Loucy (cell line): ENCODE data around the gene PKDCC.
A peak's percentile ranks its signal among the peaks of the same experiment; 100 is the strongest.

ENCODE experiments used
- H2AFZ ChIP-seq: fragments of 200-600 bp; sonication (generic); 2 replicates; pipeline ENCODE4 v1.6.0; 2016; ENCODE audit warnings: antibody characterized with exemption, mild to moderate bottlenecking, low read length, moderate library complexity
- H3F3A ChIP-seq: fragments of 200-600 bp; 2 replicates; pipeline ENCODE4 v1.6.0; 2016; ENCODE audit warnings: antibody characterized with exemption, low read depth, mild to moderate bottlenecking
- H3K27me3 ChIP-seq: fragments of 200-600 bp; sonication (generic); 2 replicates; pipeline ENCODE4 v1.6.1; 2014; ENCODE audit warnings: low read length, mild to moderate bottlenecking; ENCODE audit not compliant: insufficient read depth, poor library complexity, severe bottlenecking
- H3K36me3 ChIP-seq: fragments of 200-600 bp; sonication (generic); 2 replicates; pipeline ENCODE4 v1.6.1; 2016; ENCODE audit warnings: low read length; ENCODE audit not compliant: insufficient read depth
- H3K4me1 ChIP-seq: fragments of 200-600 bp; sonication (generic); 2 replicates; pipeline ENCODE4 v1.5.1; 2014; ENCODE audit warnings: low read length, mild to moderate bottlenecking; ENCODE audit not compliant: insufficient read depth, poor library complexity, severe bottlenecking
- H3K4me2 ChIP-seq: fragments of 200-600 bp; sonication (generic); 2 replicates; pipeline ENCODE4 v1.6.0; 2014; ENCODE audit warnings: antibody characterized with exemption, low read length, low read depth, mild to moderate bottlenecking; ENCODE audit not compliant: poor library complexity, severe bottlenecking
- H3K4me3 ChIP-seq: fragments of 200-600 bp; sonication (generic); 2 replicates; pipeline ENCODE4 v1.5.1; 2014; ENCODE audit warnings: low read length, mild to moderate bottlenecking, mixed read lengths; ENCODE audit not compliant: poor library complexity, severe bottlenecking
- H3K79me2 ChIP-seq: fragments of 200-600 bp; sonication (generic); 2 replicates; pipeline ENCODE4 v1.6.1; 2014; ENCODE audit warnings: low read length; ENCODE audit not compliant: insufficient read depth
- H3K9ac ChIP-seq: fragments of 200-600 bp; sonication (generic); 2 replicates; pipeline ENCODE4 v1.6.0; 2014; ENCODE audit warnings: mild to moderate bottlenecking, low read depth, low read length, moderate library complexity; ENCODE audit not compliant: poor library complexity, severe bottlenecking
- H3K9me2 ChIP-seq: fragments of 200-600 bp; sonication (generic); replicated peaks from 2 replicates; pipeline ENCODE4 v1.6.1; 2016; ENCODE audit warnings: low read depth, low read length, mixed read lengths
- H3K9me3 ChIP-seq: fragments of 200-600 bp; sonication (generic); 2 replicates; pipeline ENCODE4 v1.6.1; 2014; ENCODE audit warnings: mild to moderate bottlenecking, antibody characterized with exemption, low read length, low read depth; ENCODE audit not compliant: insufficient read depth
- H4K20me1 ChIP-seq: fragments of 200-600 bp; sonication (generic); 2 replicates; pipeline ENCODE4 v1.6.0; 2014; ENCODE audit warnings: antibody characterized with exemption, low read length, mild to moderate bottlenecking; ENCODE audit not compliant: insufficient read depth, poor library complexity, severe bottlenecking
- CTCF ChIP-seq: fragments of 200-600 bp; sonication (generic); conservative IDR thresholded peaks from 2 replicates; pipeline ENCODE4 v1.5.1; 2014; ENCODE audit warnings: mild to moderate bottlenecking, antibody characterized with exemption, low read length
- EZH2phosphoT487 ChIP-seq: fragments of 200-600 bp; IDR thresholded peaks from 2 replicates; pipeline ENCODE4 v1.6.1; 2018; ENCODE audit warnings: antibody characterized with exemption, mild to moderate bottlenecking, moderate library complexity, borderline replicate concordance

The PKDCC gene

GRCh38 chr2:42092084-42092996 lies 44.5 kb downstream of the PKDCC start:
- Histone ChIP-seq H3K27me3 (no peaks in the 10 kb centered on the region), H3K9me3 (no peaks in the 10 kb centered on the region), H3K4me2 (no peak overlapping the region)

GRCh38 chr2:42094114-42094513 lies 46.3 kb downstream of the PKDCC start:
- Histone ChIP-seq H3K4me3 (no peak overlapping the region), H3K9me3 (no peaks in the 10 kb centered on the region), H3K27me3 (no peaks in the 10 kb centered on the region), H3K9me2 (no peaks in the 10 kb centered on the region), H4K20me1 (no peaks in the 10 kb centered on the region), H2AFZ (0 out of 2 replicates have a peak overlapping the region, but pooled peaks have one; percentile 58), H3K9ac (no peak overlapping the region), H3K4me1 (no peaks in the 10 kb centered on the region), H3K79me2 (no peaks in the 10 kb centered on the region), H3K36me3 (no peaks in the 10 kb centered on the region), H3K4me2 (no peak overlapping the region), H3F3A (no peaks in the 10 kb centered on the region)
- no peak for TF ChIP-seq CTCF
- TF ChIP-seq EZH2phosphoT487 = no peak

More at GRCh38 chr2:42092084-42092996, 44.5 kb downstream of the PKDCC start:
- Histone ChIP-seq H3K36me3 (no peaks in the 10 kb centered on the region), H4K20me1 (no peaks in the 10 kb centered on the region), H3K4me1 (no peaks in the 10 kb centered on the region), H2AFZ (no peak overlapping the region), H3K79me2 (no peaks in the 10 kb centered on the region), H3K9ac (no peak overlapping the region), H3K4me3 (no peak overlapping the region), H3F3A (no peaks in the 10 kb centered on the region), H3K9me2 (no peaks in the 10 kb centered on the region)
- TF ChIP-seq EZH2phosphoT487 (no peak), CTCF (no peak)

- Histone ChIP-seq H3K4me1 (no peaks in the 10 kb centered on the region), H3K9ac (no peak overlapping the region), H2AFZ (no peak overlapping the region), H3K4me3 (no peak overlapping the region), H3K9me3 (no peaks in the 10 kb centered on the region), H3F3A (no peaks in the 10 kb centered on the region), H3K36me3 (no peaks in the 10 kb centered on the region), H4K20me1 (no peaks in the 10 kb centered on the region), H3K4me2 (no peak overlapping the region), H3K27me3 (no peaks in the 10 kb centered on the region), H3K79me2 (no peaks in the 10 kb centered on the region), H3K9me2 (no peaks in the 10 kb centered on the region)
- TF ChIP-seq EZH2phosphoT487 (no peak), CTCF (peak; percentile 95)
These were observed 48.1 kb downstream of the PKDCC start for GRCh38 chr2:42095923-42096408.
